Measurements from ENCODE around the gene EMC10.
A peak's percentile ranks its signal among the peaks of the same experiment; 100 is the strongest.

The EMC10 gene

DNA sequence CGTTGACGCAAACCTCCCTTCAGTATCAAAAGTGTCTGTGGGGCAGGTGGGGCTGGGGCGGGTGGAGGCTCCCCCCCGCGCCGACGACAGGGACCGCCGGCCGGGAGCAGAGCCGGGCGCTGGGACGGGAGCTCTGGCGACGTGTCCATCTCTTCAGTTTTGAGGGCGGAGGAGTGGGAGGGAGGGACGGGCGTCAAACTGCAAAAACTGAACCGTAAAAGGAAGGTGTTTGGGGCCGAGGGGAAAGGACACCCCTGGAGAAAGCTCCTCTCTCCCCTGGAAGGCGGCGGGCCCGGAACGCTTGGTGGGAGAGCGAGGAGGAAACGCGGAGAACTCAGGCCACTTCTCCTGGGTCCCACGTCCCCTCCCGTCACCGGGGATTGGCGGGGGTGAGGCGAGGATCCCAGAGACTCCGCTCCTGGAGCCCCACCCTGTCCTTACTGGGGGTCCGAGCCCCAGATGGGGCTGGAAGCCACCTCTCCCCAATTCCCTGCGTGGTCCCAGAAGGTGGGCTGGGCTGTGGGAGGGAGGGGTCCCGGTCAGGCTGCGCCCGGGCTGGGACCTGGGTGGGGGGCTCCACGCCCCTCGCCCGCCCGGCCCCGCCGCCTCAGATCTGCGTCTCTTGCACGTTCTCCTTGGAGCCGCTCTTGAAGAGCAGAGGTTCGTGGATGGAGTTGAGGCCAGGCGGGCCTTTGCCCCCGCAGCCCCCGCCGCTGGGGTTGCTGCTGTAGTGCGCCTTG, 40.8 kb downstream of the EMC10 start:
- Histone ChIP-seq H2AFZ (ENCODE audit: low read depth) (no peak overlapping the region), H3K27ac (no peak overlapping the region), H4K20me1 (ENCODE audit: insufficient read depth) (no peaks in the 10 kb centered on the region), H3K79me2 (ENCODE audit: insufficient read depth, low read depth) (no peaks in the 10 kb centered on the region), H3K27me3 (ENCODE audit: insufficient read depth, low read depth) (peaks cover 30% of the 10 kb centered on the region), H3K4me1 (ENCODE audit: low read depth, poor library complexity, severe bottlenecking) (no peaks in the 10 kb centered on the region), H3K36me3 (ENCODE audit: insufficient read depth) (no peaks in the 10 kb centered on the region), H3K4me3 (IDR thresholded peaks at IDR 0.05; ENCODE audit: insufficient read depth, low read depth, low read length) (no peak overlapping the region), H3K4me2 (no peak overlapping the region), H3K9ac (no peak overlapping the region)
- TF ChIP-seq, protein P1, sequence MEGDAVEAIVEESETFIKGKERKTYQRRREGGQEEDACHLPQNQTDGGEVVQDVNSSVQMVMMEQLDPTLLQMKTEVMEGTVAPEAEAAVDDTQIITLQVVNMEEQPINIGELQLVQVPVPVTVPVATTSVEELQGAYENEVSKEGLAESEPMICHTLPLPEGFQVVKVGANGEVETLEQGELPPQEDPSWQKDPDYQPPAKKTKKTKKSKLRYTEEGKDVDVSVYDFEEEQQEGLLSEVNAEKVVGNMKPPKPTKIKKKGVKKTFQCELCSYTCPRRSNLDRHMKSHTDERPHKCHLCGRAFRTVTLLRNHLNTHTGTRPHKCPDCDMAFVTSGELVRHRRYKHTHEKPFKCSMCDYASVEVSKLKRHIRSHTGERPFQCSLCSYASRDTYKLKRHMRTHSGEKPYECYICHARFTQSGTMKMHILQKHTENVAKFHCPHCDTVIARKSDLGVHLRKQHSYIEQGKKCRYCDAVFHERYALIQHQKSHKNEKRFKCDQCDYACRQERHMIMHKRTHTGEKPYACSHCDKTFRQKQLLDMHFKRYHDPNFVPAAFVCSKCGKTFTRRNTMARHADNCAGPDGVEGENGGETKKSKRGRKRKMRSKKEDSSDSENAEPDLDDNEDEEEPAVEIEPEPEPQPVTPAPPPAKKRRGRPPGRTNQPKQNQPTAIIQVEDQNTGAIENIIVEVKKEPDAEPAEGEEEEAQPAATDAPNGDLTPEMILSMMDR (conservative IDR thresholded peaks at IDR 0.05; ENCODE audit: low read depth, low read length), result no peak

DNA sequence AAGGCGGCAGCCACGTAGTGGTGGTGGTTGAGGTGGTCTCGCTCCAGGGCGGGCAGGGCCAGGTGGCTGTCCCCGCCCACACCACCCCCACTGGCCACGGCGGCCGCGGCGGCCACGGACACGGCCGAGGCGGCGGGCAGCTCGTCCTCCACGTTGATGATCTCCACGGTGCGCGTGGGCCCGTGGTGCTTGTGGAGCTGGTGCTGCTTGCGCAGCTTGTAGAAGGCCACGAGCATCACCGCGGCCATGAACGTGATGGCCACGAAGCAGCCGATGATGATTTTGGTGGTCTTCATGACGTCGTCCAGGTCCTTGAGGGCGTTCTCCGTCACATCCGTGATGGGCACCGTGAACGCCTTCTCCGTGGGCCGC, 41.4 kb downstream of the EMC10 start:
- H3K4me3 ChIP-seq (IDR thresholded peaks at IDR 0.05; ENCODE audit: insufficient read depth, low read depth, low read length), result no peak overlapping the region
- H3K79me2 ChIP-seq (ENCODE audit: insufficient read depth, low read depth), result no peaks in the 10 kb centered on the region
- H3K27me3 ChIP-seq (ENCODE audit: insufficient read depth, low read depth), result peaks cover 36% of the 10 kb centered on the region
- TF ChIP-seq, protein P1 (conservative IDR thresholded peaks at IDR 0.05; ENCODE audit: low read depth, low read length), result no peak
- H3K4me2 ChIP-seq, result no peak overlapping the region
- H2AFZ ChIP-seq (ENCODE audit: low read depth), result no peak overlapping the region
- no peak overlapping the region for H3K27ac ChIP-seq
- H3K4me1 ChIP-seq (ENCODE audit: low read depth, poor library complexity, severe bottlenecking), result no peaks in the 10 kb centered on the region
- no peak overlapping the region for H3K9ac ChIP-seq
- H4K20me1 ChIP-seq (ENCODE audit: insufficient read depth), result no peaks in the 10 kb centered on the region
- no peaks in the 10 kb centered on the region for H3K36me3 ChIP-seq (ENCODE audit: insufficient read depth)

DNA sequence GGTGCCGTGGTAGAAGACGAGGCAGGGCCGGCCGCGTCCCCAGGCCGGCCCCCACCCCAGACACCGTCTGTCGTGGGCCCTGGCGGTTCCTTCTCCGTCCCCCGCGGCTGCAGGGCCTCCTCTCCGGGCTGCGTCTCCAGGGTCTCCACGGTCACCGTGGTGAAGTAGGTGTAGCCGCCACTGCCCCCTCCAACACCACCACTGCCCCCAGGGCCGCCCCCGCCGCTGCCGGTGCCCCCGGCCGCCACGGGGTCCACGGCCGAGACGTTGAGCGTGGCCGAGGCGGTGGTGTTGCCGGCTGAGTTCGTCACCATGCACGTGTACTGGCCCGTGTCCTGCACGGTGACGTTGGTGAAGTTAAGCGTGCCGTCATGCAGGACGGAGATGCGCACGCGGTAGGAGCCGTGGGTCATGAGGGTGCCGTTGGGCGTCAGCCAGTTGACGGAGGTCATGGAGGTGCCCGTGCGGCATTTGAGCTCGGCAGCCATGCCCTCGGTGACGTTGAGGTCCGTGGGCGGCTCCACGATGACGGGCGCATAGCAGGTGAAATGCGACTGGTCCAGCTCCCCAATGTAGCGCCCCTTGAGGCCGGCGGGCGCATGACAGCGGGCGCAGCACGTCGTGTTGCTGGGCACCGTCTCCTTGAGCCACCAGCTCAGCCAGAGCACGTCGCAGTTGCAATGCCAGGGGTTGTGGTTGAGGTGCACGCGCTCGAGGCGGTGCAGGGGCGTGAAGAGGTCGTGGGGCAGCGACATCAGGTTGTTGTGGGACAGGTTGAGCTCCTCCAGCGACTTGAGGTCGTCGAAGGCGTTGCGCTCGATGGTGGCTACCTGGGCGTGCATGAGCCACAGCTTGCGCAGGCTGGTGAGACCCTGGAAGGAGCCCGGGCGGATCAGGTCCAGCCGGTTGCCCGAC, 42.0 kb downstream of the EMC10 start:
- peaks cover 38% of the 10 kb centered on the region for H3K27me3 ChIP-seq (ENCODE audit: insufficient read depth, low read depth)
- H2AFZ ChIP-seq (ENCODE audit: low read depth), result no peak overlapping the region
- no peaks in the 10 kb centered on the region for H4K20me1 ChIP-seq (ENCODE audit: insufficient read depth)
- H3K4me2 ChIP-seq, result no peak overlapping the region
- H3K79me2 ChIP-seq (ENCODE audit: insufficient read depth, low read depth), result no peaks in the 10 kb centered on the region
- TF ChIP-seq, protein P1 (conservative IDR thresholded peaks at IDR 0.05; ENCODE audit: low read depth, low read length), result peak; percentile 32; the same call in 1 of the 2 replicates
- no peaks in the 10 kb centered on the region for H3K4me1 ChIP-seq (ENCODE audit: low read depth, poor library complexity, severe bottlenecking)
- H3K36me3 ChIP-seq (ENCODE audit: insufficient read depth), result no peaks in the 10 kb centered on the region
- no peak overlapping the region for H3K4me3 ChIP-seq (IDR thresholded peaks at IDR 0.05; ENCODE audit: insufficient read depth, low read depth, low read length)
- H3K9ac ChIP-seq, result no peak overlapping the region
- H3K27ac ChIP-seq, result no peak overlapping the region

DNA sequence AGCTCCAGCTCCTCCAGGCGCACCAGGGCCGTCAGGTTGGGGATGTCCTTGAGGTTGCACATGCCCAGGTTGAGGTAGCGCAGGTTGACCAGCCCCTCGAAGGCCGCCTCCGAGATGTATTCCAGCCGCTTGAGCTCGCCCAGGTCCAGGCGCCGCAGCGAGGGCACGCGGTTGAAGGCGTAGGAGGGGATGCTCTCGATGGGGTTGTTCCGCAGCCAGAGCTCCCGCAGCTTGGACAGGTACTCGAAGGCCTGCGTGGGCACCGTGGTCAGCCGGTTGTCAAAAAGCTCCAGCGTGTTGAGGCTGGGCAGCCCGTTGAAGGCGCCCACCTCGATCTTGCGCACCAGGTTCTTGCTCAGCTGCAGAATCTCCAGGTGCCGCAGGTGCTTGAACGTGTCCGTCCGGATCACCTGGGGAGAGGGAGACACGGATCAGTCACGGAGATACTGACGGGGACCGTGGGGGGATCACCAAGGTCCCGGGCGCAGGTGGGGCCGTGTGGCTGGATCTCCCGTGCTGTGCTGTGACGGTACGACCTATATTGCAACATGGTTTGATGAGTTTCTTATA, 42.8 kb downstream of the EMC10 start:
- no peak overlapping the region for H3K4me2 ChIP-seq
- H3K79me2 ChIP-seq (ENCODE audit: insufficient read depth, low read depth), result no peaks in the 10 kb centered on the region
- H2AFZ ChIP-seq (ENCODE audit: low read depth), result no peak overlapping the region
- no peak overlapping the region for H3K4me3 ChIP-seq (IDR thresholded peaks at IDR 0.05; ENCODE audit: insufficient read depth, low read depth, low read length)
- H3K36me3 ChIP-seq (ENCODE audit: insufficient read depth), result no peaks in the 10 kb centered on the region
- H3K27ac ChIP-seq, result no peak overlapping the region
- no peaks in the 10 kb centered on the region for H3K4me1 ChIP-seq (ENCODE audit: low read depth, poor library complexity, severe bottlenecking)
- H3K9ac ChIP-seq, result no peak overlapping the region
- peaks cover 43% of the 10 kb centered on the region for H3K27me3 ChIP-seq (ENCODE audit: insufficient read depth, low read depth)
- TF ChIP-seq, protein P1 (conservative IDR thresholded peaks at IDR 0.05; ENCODE audit: low read depth, low read length), result no peak
- H4K20me1 ChIP-seq (ENCODE audit: insufficient read depth), result no peaks in the 10 kb centered on the region

Measured in KMS-11 (cell line).